ENCODE measurements around the gene FAM89B.

- no peak for TF ChIP-seq CTCF (IDR thresholded peaks at IDR 0.05)
- TF ChIP-seq POLR2A (IDR thresholded peaks at IDR 0.05), result peak in 1 of 2 donors; percentile 14
- TF ChIP-seq POLR2AphosphoS5 (IDR thresholded peaks at IDR 0.05; ENCODE audit: insufficient read depth in 1 of 2, low read depth in 1 of 2), result no peak
Observed at GRCh38 chr11:65558002-65558929, 14.1 kb upstream of the FAM89B start, which contains the start of gene LTBP3.

Data from vagina (tissue), 2 donors.